NCI-H82 treated with DMSO at 0.1 percent for 48 hours (cell line): ENCODE measurements around the gene CCDC160.
"Not testable (repeated sequence)": the region's sequence is repeated elsewhere in the genome, so short reads cannot be mapped to it uniquely, and the experiment has no call there.

Experiments
- DNase-seq: peaks from one replicate; lab custom pipeline; 2025; ENCODE audit not compliant: unreplicated experiment; lab: John Stamatoyannopoulos, UW

CCDC160 gene

GRCh38 chrX:134236626-134237614 is at the start of gene CCDC160:
Gene CCDC160 (plus strand): TSS chrX:134237182. CDS start chrX:134244801, 7,619 bp downstream.
- DNase-seq: no peak

GRCh38 chrX:134191281-134191680 is 45.7 kb upstream of the CCDC160 start:
- DNase-seq: no peak

GRCh38 chrX:134194915-134195314 is 42.1 kb upstream of the CCDC160 start:
- DNase-seq: no peak

GRCh38 chrX:134202561-134202960 is 34.4 kb upstream of the CCDC160 start:
- DNase-seq: no peak

- DNase-seq: no peak
Measured at GRCh38 chrX:134206221-134206620, 30.8 kb upstream of the CCDC160 start.

DNA sequence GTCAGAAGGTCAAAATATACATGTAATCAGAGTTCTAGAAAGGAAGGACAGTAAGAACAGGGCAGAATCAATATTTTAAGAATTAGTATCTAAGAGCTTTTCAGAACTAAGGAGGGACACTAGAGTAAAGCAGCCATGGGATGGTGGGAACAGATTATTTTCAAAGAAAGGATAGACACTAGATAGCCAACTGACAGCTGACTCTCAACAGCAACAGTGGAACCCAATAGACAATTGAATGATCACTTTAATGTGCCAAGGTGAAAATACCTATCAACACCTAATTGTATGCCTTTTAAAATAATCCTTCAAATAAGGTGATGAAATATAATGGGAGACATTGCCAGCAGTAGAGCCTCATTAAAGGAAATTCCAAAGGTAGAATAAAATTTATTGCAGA is 26.5 kb upstream of the CCDC160 start:
- DNase-seq: no peak

GRCh38 chrX:134235236-134235635 is 1.7 kb upstream of the CCDC160 start:
- DNase-seq: no peak

GRCh38 chrX:134238144-134238543 is 1.2 kb downstream of the CCDC160 start:
- DNase-seq: not testable (repeated sequence)

DNA sequence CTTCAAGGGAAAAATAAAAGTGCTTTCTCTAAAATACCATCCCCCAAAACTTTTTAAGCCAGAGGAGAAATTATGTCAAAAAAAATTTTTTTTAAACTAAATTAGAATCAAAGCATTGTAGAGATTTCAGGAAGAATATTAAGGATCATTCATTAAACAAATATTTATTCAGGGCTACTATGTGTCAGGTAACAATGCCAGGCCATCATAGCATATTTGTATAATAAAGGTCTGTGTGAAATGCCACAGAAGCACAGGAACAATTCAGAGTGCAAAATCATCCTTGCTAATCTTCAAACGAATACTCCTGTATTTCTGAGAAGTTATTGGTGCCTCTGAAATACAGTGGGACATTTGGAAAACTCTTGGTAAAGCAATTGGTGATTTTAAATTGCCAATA is 2.0 kb downstream of the CCDC160 start:
- no peak for DNase-seq

DNA sequence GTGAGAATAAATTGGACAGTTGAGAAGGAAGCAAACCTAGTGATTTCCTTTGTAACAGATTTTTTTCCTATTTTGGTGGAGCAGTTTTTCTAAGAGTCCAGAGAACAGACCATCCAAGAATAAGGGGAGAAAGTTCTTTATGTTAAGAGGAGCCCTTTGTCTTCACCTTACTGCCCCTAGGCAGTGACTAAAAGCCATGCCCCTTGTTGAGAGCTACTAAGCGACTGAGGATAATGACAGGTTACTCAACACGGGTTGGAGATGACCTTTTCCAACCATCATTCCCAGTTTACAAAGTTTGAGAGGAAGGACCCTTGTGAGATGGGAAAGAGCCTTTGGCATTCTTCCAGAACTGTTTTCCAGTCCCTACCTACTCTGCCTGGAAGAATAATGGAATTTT is 3.2 kb downstream of the CCDC160 start:
- DNase-seq: no peak

DNA sequence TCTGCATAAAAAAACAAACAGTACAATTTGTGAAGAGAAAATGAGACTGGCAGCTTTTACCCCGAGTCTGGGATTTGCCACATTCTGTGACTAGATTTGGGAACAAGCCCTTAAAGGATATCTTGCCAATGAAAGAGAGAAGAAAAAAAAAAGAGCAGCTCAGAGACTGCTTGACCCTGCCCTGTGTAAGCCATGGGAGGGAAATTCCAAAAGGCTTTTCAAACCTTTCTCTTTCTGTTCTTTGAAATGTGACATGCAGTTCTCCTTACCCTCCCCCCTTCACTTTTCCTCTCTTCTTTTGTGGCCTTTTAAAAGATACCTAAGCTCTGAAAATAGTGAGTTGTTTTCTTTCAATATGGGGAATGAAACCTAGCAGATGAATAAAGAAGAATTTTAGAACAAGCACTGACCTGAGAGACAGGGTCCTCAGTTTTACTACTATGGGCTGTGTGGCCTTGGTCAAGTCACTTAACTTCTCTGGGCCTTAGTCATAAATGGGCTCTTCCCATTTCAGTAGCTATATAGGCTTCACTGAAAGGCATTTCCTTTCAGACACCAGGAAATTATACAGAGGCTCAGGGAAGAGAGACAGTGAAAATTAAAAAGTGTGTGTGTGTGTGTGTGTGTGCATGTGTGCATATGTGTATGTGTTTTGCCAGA is 5.1 kb downstream of the CCDC160 start:
- no peak for DNase-seq

- no peak for DNase-seq
Measured at GRCh38 chrX:134244043-134244442, 7.1 kb downstream of the CCDC160 start.

- no peak for DNase-seq
Measured at GRCh38 chrX:134246282-134246681, 9.3 kb downstream of the CCDC160 start.

DNA sequence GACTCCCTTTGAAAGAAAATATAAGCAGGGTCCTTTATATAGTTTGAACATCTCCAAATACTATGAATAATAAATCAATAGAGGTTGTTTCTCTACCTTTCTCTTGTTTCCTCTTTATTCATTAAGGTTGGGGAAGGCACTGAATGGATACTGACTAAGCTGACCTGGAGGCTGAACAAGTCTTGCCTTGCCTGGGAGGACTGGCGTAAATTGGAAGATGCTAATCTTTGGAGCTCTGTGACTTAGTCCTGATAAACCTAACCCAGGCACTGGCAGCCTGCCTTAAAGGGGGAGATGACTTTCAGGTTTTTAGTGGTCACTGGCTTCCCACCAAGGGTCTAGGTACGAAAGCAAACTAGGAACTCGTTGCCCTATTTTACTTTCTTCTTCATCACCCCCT is 10.5 kb downstream of the CCDC160 start:
- DNase-seq: no peak

DNA sequence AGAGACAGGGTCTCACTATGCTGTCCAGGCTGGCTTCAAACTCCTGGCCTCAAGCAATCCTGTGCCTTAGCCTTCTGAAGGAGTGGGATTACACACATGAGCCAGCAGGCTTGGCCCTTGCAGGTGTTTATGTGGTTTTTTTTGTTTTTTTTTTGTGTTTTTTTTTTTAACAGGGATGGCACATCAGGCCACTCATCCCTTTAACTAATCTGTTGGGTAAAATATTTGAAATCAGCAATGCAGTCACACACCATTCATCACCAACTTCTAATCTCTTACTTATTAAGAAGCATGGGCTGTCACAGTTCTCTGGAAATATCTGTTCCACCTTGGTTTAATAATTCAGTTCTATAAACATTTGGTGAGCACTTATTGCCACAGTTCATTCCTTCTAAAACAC is 12.3 kb downstream of the CCDC160 start:
- no peak for DNase-seq

DNA sequence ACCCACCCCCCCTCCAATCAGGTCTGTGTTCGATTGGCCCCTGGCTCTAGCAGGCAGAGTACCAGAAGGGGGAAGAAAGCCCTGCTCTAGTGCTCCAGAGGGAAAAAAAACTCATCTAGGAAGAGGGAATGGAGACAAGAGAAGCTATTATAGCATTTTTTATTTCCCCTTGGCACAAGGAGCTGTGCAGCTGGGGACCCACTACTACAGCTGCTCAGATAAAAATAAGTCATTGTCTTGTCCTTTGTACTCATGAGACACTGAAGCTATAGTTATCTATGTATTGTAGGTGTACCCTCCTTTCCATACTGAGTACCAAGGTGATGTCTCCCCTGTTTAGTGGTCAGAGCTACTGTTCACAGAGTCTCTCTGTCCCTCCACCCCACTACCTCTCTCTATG is 14.3 kb downstream of the CCDC160 start:
- no peak for DNase-seq

GRCh38 chrX:134254511-134254910 is 17.5 kb downstream of the CCDC160 start:
- no peak for DNase-seq

GRCh38 chrX:134255555-134255954 is 18.6 kb downstream of the CCDC160 start:
- no peak for DNase-seq

DNA sequence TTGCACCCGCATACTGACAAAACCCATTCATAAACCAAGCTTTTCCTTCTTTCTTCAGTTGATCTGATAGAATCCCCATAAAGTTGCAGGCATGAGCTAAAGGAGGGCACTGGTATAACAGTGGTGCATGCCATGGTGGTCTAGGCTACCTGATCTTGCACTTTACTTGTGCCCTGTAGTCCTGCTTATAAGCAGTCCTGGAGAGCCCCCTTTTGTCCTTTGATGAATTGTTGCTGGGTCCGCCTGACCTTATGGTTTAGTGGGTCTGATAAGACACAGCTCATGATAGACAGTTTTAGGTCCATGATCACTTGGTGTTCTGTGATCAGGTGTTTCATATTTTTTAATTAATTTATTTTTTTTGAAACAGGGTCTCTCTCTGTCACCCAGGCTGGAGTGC is 19.7 kb downstream of the CCDC160 start:
- DNase-seq: no peak

- no peak for DNase-seq
Measured at GRCh38 chrX:134258202-134258601, 21.2 kb downstream of the CCDC160 start.

DNA sequence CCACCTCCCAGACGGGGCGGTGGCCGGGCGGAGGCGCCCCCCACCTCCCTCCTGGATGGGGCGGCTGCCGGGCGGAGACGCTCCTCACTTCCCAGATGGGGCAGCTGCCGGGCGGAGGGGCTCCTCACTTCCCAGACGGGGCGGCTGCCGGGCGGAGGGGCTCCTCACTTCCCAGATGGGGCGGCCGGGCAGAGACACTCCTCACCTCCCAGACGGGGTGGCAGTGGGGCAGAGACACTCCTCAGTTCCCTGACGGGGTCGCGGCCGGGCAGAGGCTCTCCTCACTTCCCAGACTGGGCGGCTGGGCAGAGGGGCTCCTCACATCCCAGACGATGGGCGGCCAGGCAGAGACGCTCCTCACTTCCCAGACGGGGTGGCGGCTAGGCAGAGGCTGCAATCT is 49.0 kb downstream of the CCDC160 start:
- not testable (repeated sequence) for DNase-seq

GRCh38 chrX:134287346-134287745 is 50.4 kb downstream of the CCDC160 start:
- DNase-seq: no peak
